HG03095 (cell line): ENCODE results near the gene CDHR1.
A peak's percentile ranks its signal among the peaks of the same experiment; 100 is the strongest.
"Not testable (repeated sequence)": the region's sequence is repeated elsewhere in the genome, so short reads cannot be mapped to it uniquely, and the experiment has no call there.

Experiments used
- ATAC-seq: cut with Tn5 transposase; IDR thresholded peaks from one replicate; pipeline ENCODE4 v1.9.1; 2021; ENCODE audit warnings: moderate library complexity; ENCODE audit not compliant: unreplicated experiment

CDHR1 gene

GRCh38 chr10:84173501-84173929 lies 20.8 kb upstream of the CDHR1 start, which contains the start of gene GPR15LG:
Gene GPR15LG, plus strand, starts transcription at chr10:84173801. Its CDS starts 51 bp downstream, at chr10:84173852.
- ATAC-seq, result no peak

DNA sequence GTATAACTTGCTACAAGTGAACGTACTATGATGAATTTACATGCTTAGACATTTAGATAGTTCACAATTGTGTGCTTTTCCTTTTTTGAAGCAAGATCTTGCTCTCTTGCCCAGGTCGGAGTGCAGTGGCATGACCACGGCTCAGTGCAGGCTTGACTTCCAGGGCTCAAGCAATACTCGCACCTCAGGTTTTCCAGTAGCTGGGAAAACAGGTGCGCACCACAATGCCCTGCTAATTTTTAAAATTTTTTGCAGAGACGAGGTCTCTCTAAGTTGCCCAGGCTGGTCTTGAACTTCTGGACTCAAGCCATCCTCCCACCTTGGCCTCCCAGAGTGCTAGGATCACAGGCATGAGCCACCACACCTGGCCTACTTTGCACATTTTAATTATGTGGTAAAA lies 18.9 kb upstream of the CDHR1 start:
- ATAC-seq, result no peak

- no peak for ATAC-seq
These were observed 18.0 kb upstream of the CDHR1 start for GRCh38 chr10:84176351-84176750.

GRCh38 chr10:84176836-84177474 lies 17.4 kb upstream of the CDHR1 start:
- ATAC-seq, result no peak

- ATAC-seq, result peak; percentile 37
These were observed 16.7 kb upstream of the CDHR1 start for GRCh38 chr10:84177541-84178141.

DNA sequence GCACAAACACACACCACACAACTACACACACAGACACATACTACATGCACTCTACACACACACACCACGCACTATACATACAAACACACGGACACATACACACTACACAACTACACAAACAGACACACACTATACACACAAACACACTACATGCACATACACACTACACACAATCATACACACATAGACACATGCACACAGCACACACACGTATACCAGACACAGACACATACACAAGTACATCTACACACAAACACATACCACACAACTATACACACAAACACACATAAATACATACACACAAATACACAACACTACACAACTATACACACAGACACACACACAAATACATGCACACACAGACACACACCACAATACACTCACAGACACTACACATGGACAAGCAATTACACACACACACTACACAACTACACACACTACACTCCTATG lies 16.2 kb upstream of the CDHR1 start:
- no peak for ATAC-seq

DNA sequence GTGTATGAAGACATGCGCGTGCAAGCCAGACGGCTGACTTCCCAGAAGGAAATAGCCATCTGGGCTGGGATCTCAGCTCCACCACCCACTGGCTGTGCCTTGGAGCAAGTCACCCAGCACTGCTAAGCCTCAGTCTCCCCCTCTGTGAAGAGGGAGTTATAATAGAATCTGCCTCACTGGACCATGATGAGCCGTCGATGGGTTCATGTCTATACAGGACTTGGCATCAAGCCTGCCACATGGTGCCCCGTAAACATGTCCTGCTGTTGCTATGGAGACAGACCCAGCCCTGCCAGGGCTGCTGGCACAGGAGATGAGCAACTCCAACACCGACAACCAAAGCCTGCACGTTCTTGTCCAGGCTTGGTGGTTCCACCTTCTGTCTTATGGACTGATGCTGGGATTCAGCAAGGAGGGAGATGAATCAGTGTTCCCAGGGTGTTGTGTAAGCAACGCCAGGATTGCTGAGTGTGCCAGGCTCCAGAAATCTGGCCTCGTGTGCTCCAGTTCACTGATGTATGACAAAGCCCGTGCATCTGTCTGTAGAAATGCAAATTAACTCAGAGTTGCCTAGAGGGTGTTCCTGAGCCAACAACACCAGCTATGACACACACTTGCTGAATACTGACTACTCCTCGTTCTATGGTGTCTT lies 15.2 kb upstream of the CDHR1 start:
- ATAC-seq, result peak; percentile 92

DNA sequence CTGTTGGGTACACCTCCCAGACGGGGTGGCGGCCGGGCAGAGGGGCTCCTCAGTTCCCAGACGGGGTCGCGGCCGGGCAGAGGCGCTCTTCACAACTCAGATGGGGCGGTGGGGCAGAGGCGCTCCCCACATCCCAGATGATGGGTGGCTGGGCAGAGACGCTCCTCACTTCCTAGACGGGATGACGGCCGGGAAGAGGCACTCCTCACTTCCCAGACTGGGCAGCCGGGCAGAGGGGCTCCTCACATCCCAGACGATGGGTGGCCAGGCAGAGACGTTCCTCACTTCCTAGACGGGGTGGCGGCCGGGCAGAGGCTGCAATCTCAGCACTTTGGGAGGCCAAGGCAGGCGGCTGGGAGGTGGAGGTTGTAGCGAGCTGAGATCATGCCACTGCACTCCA lies 14.0 kb upstream of the CDHR1 start:
- ATAC-seq, result not testable (repeated sequence)

DNA sequence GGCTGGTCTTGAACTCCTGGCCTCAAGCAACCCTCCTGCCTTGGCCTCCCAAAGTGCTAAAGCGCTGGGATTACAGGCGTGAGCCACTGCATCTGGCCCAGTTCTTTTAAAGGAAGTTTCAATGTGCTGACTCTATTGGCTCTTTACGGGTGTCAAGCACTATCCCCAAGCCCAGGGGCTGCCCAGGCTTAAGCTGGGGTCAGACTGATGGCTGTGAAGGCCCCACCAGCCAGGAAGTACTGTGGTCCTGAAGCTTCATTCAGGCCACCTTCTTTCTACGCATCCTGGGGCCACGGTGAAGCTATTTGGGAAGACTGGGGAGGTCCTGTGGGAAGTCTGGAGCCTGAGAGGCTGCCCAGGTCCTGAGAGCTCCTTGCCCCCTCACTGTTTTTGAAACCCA lies 12.7 kb upstream of the CDHR1 start:
- no peak for ATAC-seq

- ATAC-seq, result no peak
These were observed 9.8 kb upstream of the CDHR1 start for GRCh38 chr10:84184517-84184916.

- no peak for ATAC-seq
These were observed 8.7 kb upstream of the CDHR1 start for GRCh38 chr10:84185526-84186175.

DNA sequence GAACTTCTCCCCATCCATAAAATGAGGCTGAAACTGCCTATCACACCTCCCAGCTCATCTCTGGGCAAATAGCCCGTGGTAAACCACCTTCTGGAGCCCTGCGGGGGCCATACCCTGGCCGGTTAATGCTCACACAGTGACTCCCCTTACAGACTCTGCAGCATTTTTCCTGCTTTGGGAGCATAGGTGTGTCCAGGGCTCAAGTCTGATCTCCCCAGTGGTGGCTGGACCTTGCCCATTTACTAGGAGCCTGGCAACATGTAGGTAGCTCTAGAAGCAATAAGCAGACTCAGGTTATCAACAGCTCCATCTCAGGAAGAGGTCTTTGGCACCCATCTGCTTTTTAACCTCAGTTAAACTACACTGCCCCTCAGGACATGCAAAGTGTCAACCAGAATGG lies 5.5 kb upstream of the CDHR1 start:
- no peak for ATAC-seq

- no peak for ATAC-seq
These were observed 3.7 kb upstream of the CDHR1 start for GRCh38 chr10:84190621-84191020.

- no peak for ATAC-seq
These were observed 3.2 kb upstream of the CDHR1 start for GRCh38 chr10:84191106-84191505.

- ATAC-seq, result no peak
These were observed 1.0 kb upstream of the CDHR1 start for GRCh38 chr10:84193327-84193726.

DNA sequence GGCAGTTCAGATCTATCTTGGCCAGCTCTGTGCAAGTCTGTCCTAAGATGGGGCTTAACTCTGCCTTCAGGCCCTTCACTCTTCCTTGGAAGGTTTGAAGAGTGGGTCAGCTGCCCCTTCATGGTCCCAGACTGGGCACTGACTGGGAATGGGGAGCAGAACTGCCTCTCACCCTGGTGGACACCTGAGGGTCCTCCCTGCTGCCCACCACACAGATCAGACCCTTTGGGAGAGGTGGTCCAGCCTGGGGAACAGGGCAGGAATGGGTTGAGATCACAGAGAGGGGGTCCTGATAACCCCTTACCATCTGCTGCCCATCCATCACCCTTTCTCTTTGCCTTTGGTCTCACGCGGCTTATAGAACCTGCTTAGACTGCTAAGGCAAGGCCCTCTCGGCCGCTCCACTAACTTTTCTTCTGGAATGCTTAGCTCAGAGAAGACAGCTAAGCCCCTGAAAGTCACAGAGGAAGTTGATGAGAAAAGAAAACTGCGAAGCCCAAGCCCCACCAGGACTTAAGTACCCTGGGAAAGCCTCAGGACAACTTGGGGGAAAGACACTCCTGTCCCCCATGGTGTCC lies 402 bp upstream of the CDHR1 start:
- no peak for ATAC-seq

DNA sequence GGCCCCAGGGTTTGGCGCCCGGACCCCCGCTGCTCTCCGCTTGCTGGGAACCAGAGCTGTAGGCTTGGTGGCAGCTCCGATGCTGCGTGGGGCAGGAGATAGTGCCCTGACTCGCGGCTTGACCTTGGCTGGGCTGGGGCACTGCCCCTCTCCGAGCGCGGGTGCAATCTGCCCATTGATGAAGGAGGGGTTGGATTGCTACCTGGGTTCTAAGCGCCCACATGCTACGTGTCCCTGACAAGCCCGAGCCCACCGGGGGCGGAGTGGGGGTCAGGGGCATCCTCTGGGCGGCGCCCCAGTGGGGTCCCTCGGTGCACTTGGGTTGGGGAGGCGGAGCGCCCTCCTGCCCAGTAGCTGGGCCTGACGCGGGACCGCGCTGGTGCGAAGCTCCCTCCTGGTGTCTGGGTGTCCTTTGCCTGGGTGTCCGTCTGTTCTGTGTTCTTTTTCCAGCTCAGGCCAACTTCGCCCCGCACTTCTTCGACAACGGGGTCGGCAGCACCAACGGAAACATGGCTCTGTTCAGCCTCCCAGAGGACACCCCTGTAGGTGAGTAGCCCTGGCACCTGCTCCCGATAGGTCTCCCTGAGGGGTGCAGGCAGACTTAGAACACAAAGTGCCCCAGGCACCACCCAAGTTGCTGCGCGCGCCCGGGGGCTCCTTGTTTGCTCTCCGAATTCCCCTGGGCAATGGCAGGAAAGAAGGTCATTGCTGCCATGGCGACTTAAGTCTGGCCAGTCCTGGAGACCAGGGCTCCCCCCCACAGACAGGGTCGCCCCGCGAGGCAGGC lies 900 bp downstream of the CDHR1 start:
- ATAC-seq, result no peak

- ATAC-seq, result no peak
These were observed 1.7 kb downstream of the CDHR1 start for GRCh38 chr10:84196083-84196482.

- no peak for ATAC-seq
These were observed 2.6 kb downstream of the CDHR1 start for GRCh38 chr10:84196941-84197340.

GRCh38 chr10:84197643-84198042 lies 3.3 kb downstream of the CDHR1 start:
- ATAC-seq, result no peak
